GM23248 (cell line): Measurements from ENCODE around the gene CSRP3. TPM values are rescaled to one million over a fixed set of nuclear protein-coding genes. Genes with fewer than 3 reads are reported as not detected.

ENCODE experiments used
- DNase-seq: peaks from one replicate; pipeline ENCODE4 v3.0.0-alpha.2; 2015
- H2AFZ ChIP-seq: fragments of 200-600 bp; sonication (generic); 2 replicates; pipeline ENCODE4 v1.6.1; 2016; ENCODE audit warnings: antibody characterized with exemption
- H3F3A ChIP-seq: fragments of 200-600 bp; sonication (generic); 2 replicates; pipeline ENCODE4 v1.6.1; 2016; ENCODE audit warnings: mild to moderate bottlenecking, antibody characterized with exemption, mixed run types; ENCODE audit not compliant: insufficient read depth
- H3K27ac ChIP-seq: fragments of 200-600 bp; sonication (generic); 2 replicates; pipeline ENCODE4 v1.5.1; 2016; ENCODE audit warnings: mild to moderate bottlenecking
- H3K27me3 ChIP-seq: fragments of 200-600 bp; sonication (generic); replicated peaks from 2 replicates; pipeline ENCODE4 v1.6.1; 2016; ENCODE audit warnings: mild to moderate bottlenecking; ENCODE audit not compliant: insufficient read depth
- H3K36me3 ChIP-seq: fragments of 200-600 bp; sonication (generic); 2 replicates; pipeline ENCODE4 v1.6.1; 2016; ENCODE audit warnings: low read depth, mild to moderate bottlenecking
- H3K4me1 ChIP-seq: fragments of 200-600 bp; sonication (generic); 2 replicates; pipeline ENCODE4 v1.6.1; 2016; ENCODE audit warnings: mild to moderate bottlenecking; ENCODE audit not compliant: insufficient read depth
- H3K4me2 ChIP-seq: fragments of 200-600 bp; sonication (generic); one replicate; pipeline ENCODE4 v1.6.1; 2016; ENCODE audit warnings: mild to moderate bottlenecking; ENCODE audit not compliant: unreplicated experiment
- H3K4me3 ChIP-seq: fragments of 200-600 bp; sonication (generic); 2 replicates; pipeline ENCODE4 v1.5.1; 2016; ENCODE audit warnings: mild to moderate bottlenecking
- H3K79me2 ChIP-seq: fragments of 200-600 bp; sonication (generic); 2 replicates; pipeline ENCODE4 v1.6.1; 2016; ENCODE audit warnings: mild to moderate bottlenecking; ENCODE audit not compliant: insufficient read depth
- H3K9ac ChIP-seq: fragments of 200-600 bp; sonication (generic); 2 replicates; pipeline ENCODE4 v1.6.1; 2016; ENCODE audit warnings: mild to moderate bottlenecking
- H3K9me2 ChIP-seq: fragments of 200-600 bp; sonication (generic); 2 replicates; pipeline ENCODE4 v1.6.1; 2016; ENCODE audit warnings: mixed run types, mild to moderate bottlenecking, moderate library complexity; ENCODE audit not compliant: insufficient read depth
- H3K9me3 ChIP-seq: fragments of 200-600 bp; sonication (generic); one replicate; pipeline ENCODE4 v1.6.1; 2017; ENCODE audit warnings: low read depth
- H4K20me1 ChIP-seq: fragments of 200-600 bp; sonication (generic); 2 replicates; pipeline ENCODE4 v1.6.0; 2016; ENCODE audit not compliant: insufficient read depth
- EZH2 ChIP-seq: fragments of 200-600 bp; sonication (generic); IDR thresholded peaks from 2 replicates; pipeline ENCODE4 v1.6.1; 2018; ENCODE audit warnings: antibody characterized with exemption, mild to moderate bottlenecking; ENCODE audit not compliant: insufficient read depth, poor library complexity, severe bottlenecking
- EZH2phosphoT487 ChIP-seq: fragments of 200-600 bp; sonication (generic); IDR thresholded peaks from 2 replicates; pipeline ENCODE4 v1.6.1; 2018; ENCODE audit warnings: antibody characterized with exemption, moderate library complexity, mild to moderate bottlenecking, low read depth; ENCODE audit not compliant: insufficient read depth
- WGBS, 2 experiments: methylation state at CpG; one replicate each; pipeline ENCODE4 v1.1.6; 2015 to 2017; ENCODE audit warnings: low lambda C conversion rate in 2 of 2, low coverage in 1 of 2; ENCODE audit errors: missing lambda C conversion rate in 2 of 2; 5-methylcytosine and 5-hydroxymethylcytosine counted together
- in situ Hi-C: fragments of 300-500 bp; cut with MboI; formaldehyde crosslinking; loops from 2 replicates; pipeline ENCODE4 v1.15.0; 2020
- polyA plus RNA-seq: library from polyadenylated mRNA; unstranded; fragments of >200 nt; fragmentation: Nextera tagmentation; extraction: Ambion mirVana; gene quantifications from 2 replicates; pipeline ENCODE4 v1.2.1, GENCODE V29; 2016
- total RNA-seq: library from RNA; depleted of rRNA; stranded (reverse); fragments of >200 nt; shearing (Covaris generic); gene quantifications from 2 replicates; pipeline ENCODE4 v1.2.3, GENCODE V29; 2014

CSRP3 gene
- total and polyA plus RNA-seq, 2 experiments from 2014 or later, result not detected

- 91 to 92% methylated on average over 6 of the region's 6 CpGs for WGBS, 2 experiments
Observed at GRCh38 chr11:19225123-19225522, 23.3 kb upstream of the CSRP3 start.

GRCh38 chr11:19220903-19221724 is 19.3 kb upstream of the CSRP3 start:
- H3K9me3 ChIP-seq, result no peaks in the 10 kb centered on the region
- no peaks in the 10 kb centered on the region for H3K36me3 ChIP-seq
- no peak overlapping the region for H3K4me2 ChIP-seq
- peaks cover 21% of the 10 kb centered on the region for H3K27me3 ChIP-seq
- H3K27ac ChIP-seq, result no peak overlapping the region
- no peaks in the 10 kb centered on the region for H3K4me1 ChIP-seq
- DNase-seq, result no peak
- no peaks in the 10 kb centered on the region for H3K79me2 ChIP-seq
- TF ChIP-seq EZH2 (no peak), EZH2phosphoT487 (no peak)
- no peak overlapping the region for H3K4me3 ChIP-seq
- in situ Hi-C loops, result no loop called here
- no peaks in the 10 kb centered on the region for H3K9me2 ChIP-seq
- H4K20me1 ChIP-seq, result no peaks in the 10 kb centered on the region
- H2AFZ ChIP-seq, result no peak overlapping the region
- 69 to 80% methylated on average over 3 of the region's 3 CpGs for WGBS, 2 experiments
- H3F3A ChIP-seq, result no peaks in the 10 kb centered on the region
- H3K9ac ChIP-seq, result no peak overlapping the region

More at GRCh38 chr11:19225123-19225522, 23.3 kb upstream of the CSRP3 start:
- H3K9me2 ChIP-seq, result no peaks in the 10 kb centered on the region
- no peaks in the 10 kb centered on the region for H3F3A ChIP-seq
- H3K79me2 ChIP-seq, result no peaks in the 10 kb centered on the region
- H3K4me3 ChIP-seq, result no peak overlapping the region
- H3K4me2 ChIP-seq, result no peak overlapping the region
- no peaks in the 10 kb centered on the region for H3K36me3 ChIP-seq
- no peak overlapping the region for H3K9ac ChIP-seq
- DNase-seq, result no peak
- H3K4me1 ChIP-seq, result no peaks in the 10 kb centered on the region
- H3K27ac ChIP-seq, result no peak overlapping the region
- H3K27me3 ChIP-seq, result no peaks in the 10 kb centered on the region
- TF ChIP-seq EZH2phosphoT487, result no peak
- no peak for TF ChIP-seq EZH2
- H2AFZ ChIP-seq, result no peak overlapping the region
- no peaks in the 10 kb centered on the region for H4K20me1 ChIP-seq
- H3K9me3 ChIP-seq, result no peaks in the 10 kb centered on the region
- in situ Hi-C loops, result no loop called here

GRCh38 chr11:19218786-19219460 is 17.1 kb upstream of the CSRP3 start:
- WGBS, 2 experiments, result 65 to 68% methylated on average over 15 of the region's 15 CpGs
- Histone ChIP-seq H3K79me2 (no peaks in the 10 kb centered on the region), H3K36me3 (no peaks in the 10 kb centered on the region), H4K20me1 (no peaks in the 10 kb centered on the region), H3K9ac (no peak overlapping the region), H3K27ac (no peak overlapping the region), H3F3A (no peaks in the 10 kb centered on the region), H2AFZ (no peak overlapping the region), H3K9me2 (no peaks in the 10 kb centered on the region), H3K4me1 (no peaks in the 10 kb centered on the region), H3K27me3 (peaks cover 29% of the 10 kb centered on the region), H3K4me2 (no peak overlapping the region), H3K9me3 (no peaks in the 10 kb centered on the region), H3K4me3 (no peak overlapping the region)
- DNase-seq, result no peak
- in situ Hi-C loops, result no loop called here
- TF ChIP-seq EZH2phosphoT487, result no peak
- TF ChIP-seq EZH2, result no peak

- Histone ChIP-seq H3K9ac (no peak overlapping the region), H4K20me1 (no peaks in the 10 kb centered on the region), H3K79me2 (no peaks in the 10 kb centered on the region), H3F3A (no peaks in the 10 kb centered on the region), H3K4me3 (no peak overlapping the region), H3K4me1 (no peaks in the 10 kb centered on the region), H3K4me2 (no peak overlapping the region), H3K27me3 (peaks cover 29% of the 10 kb centered on the region), H3K36me3 (no peaks in the 10 kb centered on the region), H3K9me3 (no peaks in the 10 kb centered on the region), H3K9me2 (no peaks in the 10 kb centered on the region), H3K27ac (no peak overlapping the region), H2AFZ (no peak overlapping the region)
- no peak for DNase-seq
- in situ Hi-C loops, result no loop called here
- WGBS, 2 experiments, result 61% methylated on average over 3 of the region's 3 CpGs
- TF ChIP-seq EZH2 (no peak), EZH2phosphoT487 (no peak)
Observed at GRCh38 chr11:19218216-19218615, 16.4 kb upstream of the CSRP3 start.
